Upper lobe of left lung (tissue), 4 donors: Measurements from ENCODE around the gene RABL6.
A peak's percentile ranks its signal among the peaks of the same experiment; 100 is the strongest.

Experiments used
- CTCF ChIP-seq, 6 experiments: fragments of 450-650 bp in 4 of 6; fragments of 200-600 bp in 2 of 6; sonication (generic) in 2 of 6; IDR thresholded peaks; one replicate each; pipeline ENCODE4 v1.5.1; 2016 to 2019; ENCODE audit warnings: antibody characterized with exemption in 6 of 6
- EP300 ChIP-seq, 4 donors: sonication (generic); formaldehyde crosslinking; IDR thresholded peaks; one replicate each; pipeline ENCODE4 v1.5.1; 2017; ENCODE audit warnings: antibody characterized with exemption in 4 of 4, control low read depth in 2 of 4
- POLR2AphosphoS5 ChIP-seq, 2 donors: sonication (generic); formaldehyde crosslinking; IDR thresholded peaks; one replicate each; pipeline ENCODE4 v1.5.1; 2017; ENCODE audit warnings: antibody characterized with exemption in 2 of 2

GRCh38 chr9:136799854-136800657, 7.7 kb upstream of the RABL6 start:
- TF ChIP-seq CTCF (IDR thresholded peaks at IDR 0.05) (peak in 1 of 6 experiments; percentile 3), POLR2AphosphoS5 (IDR thresholded peaks at IDR 0.05) (no peak), EP300 (IDR thresholded peaks at IDR 0.05) (no peak)
